Endothelial cell of umbilical vein (primary cell): Measurements from ENCODE around the gene TSPAN5. TPM values are rescaled to one million over a fixed set of nuclear protein-coding genes. Genes with fewer than 3 reads are reported as not detected.

Experiments used
- BruUV-seq: library from RNA; stranded (reverse); fragments of 400-500 nt; replicated peaks from 2 replicates; lab custom pipeline; 2021; lab: Mats Ljungman, UMichigan
- CTCF ChIA-PET: fragments of 300-600, 350-600 bp; sonication (Branson Sonifier 250); formaldehyde crosslinking; loops from one replicate; lab custom pipeline; 2021; ENCODE audit warnings: antibody characterized with exemption, inconsistent platforms; lab: Charles Lee
- POLR2A ChIA-PET: fragments of 300-600, 350-600 bp; sonication (Branson Sonifier 250); formaldehyde crosslinking; loops from one replicate; lab custom pipeline; 2021; ENCODE audit warnings: antibody characterized with exemption, inconsistent platforms; lab: Charles Lee
- DNase-seq: peaks from one replicate; pipeline ENCODE4 v3.0.0-alpha.2; 2011; ENCODE audit warnings: low read depth, low spot score
- FAIRE-seq: peaks from 2 replicates; lab custom pipeline; 2011; peaks lifted over from hg19 to GRCh38; lab: Jason Lieb, UNC
- H2AFZ ChIP-seq: 2 replicates; pipeline ENCODE4 v1.6.0; 2012; ENCODE audit warnings: low read depth, low read length, control low read depth, inconsistent platforms
- H3K27ac ChIP-seq: 2 replicates; pipeline ENCODE4 v1.5.1; 2011; ENCODE audit warnings: low read depth, mild to moderate bottlenecking, control low read depth, low read length, moderate library complexity; ENCODE audit not compliant: insufficient read depth
- H3K27me3 ChIP-seq, 2 experiments: 2 replicates each; pipeline versions ENCODE4 v1.6.0 to v1.6.1; 2011; ENCODE audit warnings: low read length in 2 of 2, mixed read lengths in 1 of 2; ENCODE audit not compliant: control insufficient read depth in 2 of 2, insufficient read depth in 2 of 2
- H3K36me3 ChIP-seq, 2 experiments: 2 replicates in 1 of 2; 3 replicates in 1 of 2; pipeline ENCODE4 v1.5.1; 2011; ENCODE audit warnings: low read length in 2 of 2, mild to moderate bottlenecking in 1 of 2, moderate library complexity in 1 of 2; ENCODE audit not compliant: control insufficient read depth in 2 of 2, insufficient read depth in 2 of 2; ENCODE audit errors: extremely low read depth in 1 of 2
- H3K4me1 ChIP-seq: 3 replicates; pipeline ENCODE4 v1.5.1; 2011; ENCODE audit warnings: mild to moderate bottlenecking, low read length; ENCODE audit not compliant: control insufficient read depth, insufficient read depth; ENCODE audit errors: extremely low read depth
- H3K4me2 ChIP-seq: 2 replicates; pipeline ENCODE4 v1.6.1; 2011; ENCODE audit warnings: low read length, control low read depth, mixed read lengths; ENCODE audit not compliant: insufficient read depth
- H3K4me3 ChIP-seq, 3 experiments: fragments of 200-600 bp in 1 of 3; sonication (generic), shearing (Covaris generic) in 1 of 3; replicated peaks in 1 of 3; 2 replicates each; pipeline ENCODE4 v1.5.1; 2011 to 2016; ENCODE audit warnings: control low read depth in 3 of 3, low read length in 3 of 3, mild to moderate bottlenecking in 2 of 3, inconsistent platforms in 1 of 3, low read depth in 1 of 3, moderate library complexity in 1 of 3; ENCODE audit not compliant: insufficient read depth in 1 of 3
- H3K79me2 ChIP-seq: 2 replicates; pipeline ENCODE4 v1.6.0; 2012; ENCODE audit warnings: low read length, inconsistent platforms; ENCODE audit not compliant: control insufficient read depth, insufficient read depth
- H3K9ac ChIP-seq: replicated peaks from 2 replicates; pipeline ENCODE3; 2011; ENCODE audit warnings: low read length, control low read depth; ENCODE audit not compliant: insufficient read depth; ENCODE audit errors: extremely low read depth
- H3K9me1 ChIP-seq: replicated peaks from 3 replicates; pipeline ENCODE4 v1.6.0; 2011; ENCODE audit warnings: mild to moderate bottlenecking, low read length; ENCODE audit not compliant: control insufficient read depth, insufficient read depth; ENCODE audit errors: extremely low read depth
- H3K9me3 ChIP-seq: replicated peaks from 2 replicates; pipeline ENCODE4 v1.5.1; 2012; ENCODE audit warnings: low read length, inconsistent platforms; ENCODE audit not compliant: control insufficient read depth, insufficient read depth
- H4K20me1 ChIP-seq: replicated peaks from 2 replicates; pipeline ENCODE3; 2011; ENCODE audit warnings: mild to moderate bottlenecking, low read length; ENCODE audit not compliant: control insufficient read depth, insufficient read depth; ENCODE audit errors: extremely low read depth
- EZH2 ChIP-seq: IDR thresholded peaks from 2 replicates; pipeline ENCODE4 v1.6.1; 2012; ENCODE audit warnings: borderline replicate concordance, low read depth, mild to moderate bottlenecking, moderate library complexity, low read length, inconsistent platforms; ENCODE audit not compliant: severe bottlenecking
- FOS ChIP-seq: IDR thresholded peaks from 2 replicates; pipeline ENCODE4 v1.6.1; 2011; ENCODE audit warnings: mild to moderate bottlenecking, low read length, moderate library complexity, borderline replicate concordance; ENCODE audit not compliant: insufficient read depth
- GATA2 ChIP-seq: IDR thresholded peaks from 2 replicates; pipeline ENCODE4 v1.7.0; 2011; ENCODE audit warnings: low read depth, mild to moderate bottlenecking, moderate library complexity, mixed read lengths, low read length; ENCODE audit not compliant: insufficient read length, insufficient read depth
- JUN ChIP-seq: IDR thresholded peaks from 2 replicates; pipeline ENCODE4 v1.6.1; 2011; ENCODE audit warnings: borderline replicate concordance, low read depth; ENCODE audit not compliant: insufficient read length, insufficient read depth
- MYC ChIP-seq: IDR thresholded peaks from one replicate; pipeline ENCODE4 v1.6.1; 2011; ENCODE audit warnings: mild to moderate bottlenecking, low read depth, low read length
- POLR2A ChIP-seq: IDR thresholded peaks from 2 replicates; pipeline ENCODE4 v1.6.1; 2012; ENCODE audit warnings: low read depth, mild to moderate bottlenecking, control low read depth, low read length
- POLR2AphosphoS5 ChIP-seq: IDR thresholded peaks from 2 replicates; pipeline ENCODE4 v1.6.1; 2012; ENCODE audit warnings: low read depth, mild to moderate bottlenecking, control low read depth, low read length, moderate library complexity; ENCODE audit not compliant: insufficient read depth
- dilution Hi-C: fragments of 300-500 bp; cut with MboI; formaldehyde crosslinking; loops from one replicate; pipeline ENCODE4 v1.15.0; 2019; ENCODE audit warnings: low sequenced_read_pairs; ENCODE audit not compliant: extremely low pct_ligation_motif_present
- intact Hi-C: fragments of 100-400 bp; cut with micrococcal nuclease; formaldehyde crosslinking; loops from one replicate; pipeline ENCODE4 v1.10.0; 2022
- polyA plus RNA-seq, 4 experiments: library from polyadenylated mRNA; depleted of rRNA in 3 of 4; stranded (reverse) in 3 of 4; unstranded in 1 of 4; fragments of >200 nt; gene quantifications; 2 replicates each; pipeline versions ENCODE4 v1.2.1 to v1.2.3, GENCODE V29; 2011 to 2012; ENCODE audit warnings: missing spikeins in 1 of 4
- total RNA-seq: library from RNA; stranded (reverse); gene quantifications from 2 replicates; pipeline ENCODE4 v1.2.3, GENCODE V29; 2021
- TF ChIP-seq, protein P1 (sequence below), 2 donors: IDR thresholded peaks; 1 replicate in 1 of 2; 2 replicates in 1 of 2; pipeline ENCODE4 v1.5.1; 2011; ENCODE audit warnings: low read length in 2 of 2, mild to moderate bottlenecking in 2 of 2, moderate library complexity in 2 of 2, control low read depth in 1 of 2, inconsistent platforms in 1 of 2, low read depth in 1 of 2; ENCODE audit not compliant: insufficient read depth in 1 of 2; ENCODE audit errors: extremely low read depth in 1 of 2
- TF ChIP-seq, protein P2 (sequence below): IDR thresholded peaks from 2 replicates; pipeline ENCODE4 v1.6.1; 2011; ENCODE audit not compliant: insufficient read depth, insufficient read length

Gene TSPAN5
- total and polyA plus RNA-seq, 2 donors (not counting 3 experiments of a cell fraction or from before 2014, with no cell fraction given) = 45.1 to 50.2 TPM

DNA sequence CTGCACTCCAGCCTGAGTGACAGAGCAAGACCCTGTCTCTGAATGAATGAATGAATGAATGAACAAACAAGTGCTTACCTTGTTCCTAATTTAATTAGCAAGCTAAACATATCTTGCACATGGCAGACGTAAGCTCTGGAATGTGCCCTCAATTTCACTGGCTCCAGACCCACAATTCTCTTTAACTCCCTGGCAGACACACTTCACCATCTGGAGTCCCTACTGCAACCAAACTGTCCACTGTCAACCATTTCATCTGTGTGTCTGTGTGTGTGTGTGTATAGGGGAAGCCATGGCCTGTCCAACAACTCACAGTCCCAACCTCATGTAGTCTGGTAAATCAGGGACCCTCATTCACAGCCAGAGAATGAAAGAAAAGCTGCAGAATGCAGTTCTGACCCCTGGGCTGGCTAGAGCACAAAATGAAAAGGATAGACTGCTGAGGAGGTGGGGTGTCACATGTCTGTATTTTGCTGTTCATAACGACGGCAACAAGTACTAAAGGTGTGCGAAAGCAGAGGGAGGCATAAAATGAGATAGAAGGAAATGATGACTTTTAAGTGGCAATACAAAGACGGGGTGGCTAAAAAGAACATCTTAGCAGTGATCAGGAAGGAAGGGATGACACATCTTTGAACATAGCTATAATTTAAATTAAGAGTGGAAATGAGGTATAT is 114.1 kb downstream of the TSPAN5 start:
- no peak overlapping the region for H3K9ac ChIP-seq
- H3K36me3 ChIP-seq = no peaks in the 10 kb centered on the region
- ChIA-PET CTCF (interaction anchor here (0.8 to 1.7 kb wide), 3 partner anchors 9 to 76 kb away, joined by 3 to 7 read pairs (median 6); no protein-coding TSS in a partner anchor), POLR2A (no interaction called here)
- H3K9me3 ChIP-seq = no peaks in the 10 kb centered on the region
- DNase-seq = no peak
- H3K9me1 ChIP-seq = no peaks in the 10 kb centered on the region
- intact Hi-C loops (no loop called here), dilution Hi-C loops (no loop called here)
- no peak overlapping the region for H3K27ac ChIP-seq
- no peak overlapping the region for H2AFZ ChIP-seq
- peaks cover 17% of the 10 kb centered on the region for H3K4me1 ChIP-seq
- TF ChIP-seq MYC (no peak), POLR2AphosphoS5 (no peak), GATA2 (no peak), JUN (no peak), FOS (no peak), POLR2A (no peak), EZH2 (no peak)
- TF ChIP-seq, protein P1, sequence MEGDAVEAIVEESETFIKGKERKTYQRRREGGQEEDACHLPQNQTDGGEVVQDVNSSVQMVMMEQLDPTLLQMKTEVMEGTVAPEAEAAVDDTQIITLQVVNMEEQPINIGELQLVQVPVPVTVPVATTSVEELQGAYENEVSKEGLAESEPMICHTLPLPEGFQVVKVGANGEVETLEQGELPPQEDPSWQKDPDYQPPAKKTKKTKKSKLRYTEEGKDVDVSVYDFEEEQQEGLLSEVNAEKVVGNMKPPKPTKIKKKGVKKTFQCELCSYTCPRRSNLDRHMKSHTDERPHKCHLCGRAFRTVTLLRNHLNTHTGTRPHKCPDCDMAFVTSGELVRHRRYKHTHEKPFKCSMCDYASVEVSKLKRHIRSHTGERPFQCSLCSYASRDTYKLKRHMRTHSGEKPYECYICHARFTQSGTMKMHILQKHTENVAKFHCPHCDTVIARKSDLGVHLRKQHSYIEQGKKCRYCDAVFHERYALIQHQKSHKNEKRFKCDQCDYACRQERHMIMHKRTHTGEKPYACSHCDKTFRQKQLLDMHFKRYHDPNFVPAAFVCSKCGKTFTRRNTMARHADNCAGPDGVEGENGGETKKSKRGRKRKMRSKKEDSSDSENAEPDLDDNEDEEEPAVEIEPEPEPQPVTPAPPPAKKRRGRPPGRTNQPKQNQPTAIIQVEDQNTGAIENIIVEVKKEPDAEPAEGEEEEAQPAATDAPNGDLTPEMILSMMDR (IDR thresholded peaks at IDR 0.05; ENCODE audit: extremely low read depth in 1 of 2, insufficient read depth in 1 of 2, low read depth in 1 of 2, low read length in 2 of 2) = no peak
- TF ChIP-seq, protein P2, sequence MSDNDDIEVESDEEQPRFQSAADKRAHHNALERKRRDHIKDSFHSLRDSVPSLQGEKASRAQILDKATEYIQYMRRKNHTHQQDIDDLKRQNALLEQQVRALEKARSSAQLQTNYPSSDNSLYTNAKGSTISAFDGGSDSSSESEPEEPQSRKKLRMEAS = no peak
- H3K4me3 ChIP-seq = no peak overlapping the region
- peaks cover 8% of the 10 kb centered on the region for H3K79me2 ChIP-seq
- H4K20me1 ChIP-seq = no peaks in the 10 kb centered on the region
- BruUV-seq = no TSS peak
- H3K27me3 ChIP-seq = no peaks in the 10 kb centered on the region
- H3K4me2 ChIP-seq = no peak overlapping the region
- no peak for FAIRE-seq
